ENCODE measurements around the gene DTNBP1. TPM values are rescaled to one million over a fixed set of nuclear protein-coding genes. Genes with fewer than 3 reads are reported as not detected.

The DTNBP1 gene
- total RNA-seq, 2 experiments from 2014 or later = 9.8 to 28.0 TPM

DNA sequence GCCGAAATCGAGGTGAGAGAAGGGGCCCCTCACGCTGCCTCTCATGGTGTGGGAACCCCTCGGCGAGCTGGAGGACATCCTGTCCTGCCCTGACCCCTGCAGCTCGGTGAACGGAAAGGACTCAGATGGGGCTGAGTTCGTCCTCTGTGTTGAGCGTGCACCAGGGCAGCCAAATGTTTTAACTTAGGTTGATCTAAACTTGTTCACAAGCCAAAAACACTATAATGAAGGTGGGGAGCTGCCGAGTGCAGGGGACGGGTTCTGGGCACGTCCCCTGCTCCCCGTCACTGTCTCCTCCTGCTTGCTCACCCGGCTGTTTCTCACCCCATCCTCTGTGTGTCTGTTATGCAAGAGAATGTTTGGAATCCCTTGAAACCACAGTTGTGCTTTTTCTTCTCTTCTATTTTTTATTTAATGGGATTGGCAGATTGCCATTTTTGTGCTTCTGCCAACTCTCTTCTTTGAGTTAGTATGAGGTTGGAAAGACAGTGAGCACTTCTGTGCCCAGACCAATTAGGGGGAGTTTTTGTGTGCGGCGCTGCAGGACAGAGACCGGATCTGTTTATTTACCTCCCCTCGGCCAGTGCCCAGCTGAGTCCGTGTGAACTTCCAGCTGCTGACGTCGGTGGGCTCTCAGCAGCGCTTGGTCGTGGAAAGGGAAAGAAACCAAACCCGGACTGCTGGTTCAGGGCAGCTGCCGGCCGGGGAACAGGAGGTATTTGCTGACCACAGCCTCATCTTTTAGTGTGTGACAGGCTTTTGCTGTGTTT lies 158.1 kb downstream of the DTNBP1 start:
- Histone ChIP-seq H3K4me1 (ENCODE audit: insufficient read depth, low read length, poor library complexity, severe bottlenecking) (no peaks in the 10 kb centered on the region), H2AFZ (ENCODE audit: low read length) (no peak overlapping the region), H3K9me3 (ENCODE audit: low read length) (no peaks in the 10 kb centered on the region), H3K36me3 (ENCODE audit: insufficient read depth, low read length) (peaks cover 13% of the 10 kb centered on the region; the same call in 1 of the 2 replicates), H3K9me2 (ENCODE audit: insufficient read depth, low read length) (no peaks in the 10 kb centered on the region), H4K20me1 (ENCODE audit: insufficient read depth, low read length) (no peaks in the 10 kb centered on the region), H3K27ac (ENCODE audit: low read depth, low read length, poor library complexity, severe bottlenecking) (no peak overlapping the region), H3K4me3 (ENCODE audit: low read depth, low read length, poor library complexity, severe bottlenecking) (no peak overlapping the region), H3K4me2 (ENCODE audit: low read length) (no peak overlapping the region), H3K79me2 (ENCODE audit: insufficient read depth, low read depth, low read length) (no peaks in the 10 kb centered on the region)
- BruUV-seq (replicated peaks) = no TSS peak
- intact Hi-C loops (cut with micrococcal nuclease; ENCODE audit: unreplicated experiment) = no loop called here
- CTCF ChIA-PET (ENCODE audit: unreplicated experiment) = no interaction called here
- TF ChIP-seq, protein P1, sequence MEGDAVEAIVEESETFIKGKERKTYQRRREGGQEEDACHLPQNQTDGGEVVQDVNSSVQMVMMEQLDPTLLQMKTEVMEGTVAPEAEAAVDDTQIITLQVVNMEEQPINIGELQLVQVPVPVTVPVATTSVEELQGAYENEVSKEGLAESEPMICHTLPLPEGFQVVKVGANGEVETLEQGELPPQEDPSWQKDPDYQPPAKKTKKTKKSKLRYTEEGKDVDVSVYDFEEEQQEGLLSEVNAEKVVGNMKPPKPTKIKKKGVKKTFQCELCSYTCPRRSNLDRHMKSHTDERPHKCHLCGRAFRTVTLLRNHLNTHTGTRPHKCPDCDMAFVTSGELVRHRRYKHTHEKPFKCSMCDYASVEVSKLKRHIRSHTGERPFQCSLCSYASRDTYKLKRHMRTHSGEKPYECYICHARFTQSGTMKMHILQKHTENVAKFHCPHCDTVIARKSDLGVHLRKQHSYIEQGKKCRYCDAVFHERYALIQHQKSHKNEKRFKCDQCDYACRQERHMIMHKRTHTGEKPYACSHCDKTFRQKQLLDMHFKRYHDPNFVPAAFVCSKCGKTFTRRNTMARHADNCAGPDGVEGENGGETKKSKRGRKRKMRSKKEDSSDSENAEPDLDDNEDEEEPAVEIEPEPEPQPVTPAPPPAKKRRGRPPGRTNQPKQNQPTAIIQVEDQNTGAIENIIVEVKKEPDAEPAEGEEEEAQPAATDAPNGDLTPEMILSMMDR (conservative IDR thresholded peaks at IDR 0.05; ENCODE audit: low read length) = no peak
- TF ChIP-seq EZH2phosphoT487 (IDR thresholded peaks at IDR 0.05; ENCODE audit: borderline replicate concordance, low read depth, low read length) = no peak
- POLR2A ChIA-PET = interaction anchor here (0.9 kb wide), 1 partner anchor 19 kb away, joined by 3 read pairs; no protein-coding TSS in a partner anchor
- DNase-seq (ENCODE audit: low spot score) = no peak

DNA sequence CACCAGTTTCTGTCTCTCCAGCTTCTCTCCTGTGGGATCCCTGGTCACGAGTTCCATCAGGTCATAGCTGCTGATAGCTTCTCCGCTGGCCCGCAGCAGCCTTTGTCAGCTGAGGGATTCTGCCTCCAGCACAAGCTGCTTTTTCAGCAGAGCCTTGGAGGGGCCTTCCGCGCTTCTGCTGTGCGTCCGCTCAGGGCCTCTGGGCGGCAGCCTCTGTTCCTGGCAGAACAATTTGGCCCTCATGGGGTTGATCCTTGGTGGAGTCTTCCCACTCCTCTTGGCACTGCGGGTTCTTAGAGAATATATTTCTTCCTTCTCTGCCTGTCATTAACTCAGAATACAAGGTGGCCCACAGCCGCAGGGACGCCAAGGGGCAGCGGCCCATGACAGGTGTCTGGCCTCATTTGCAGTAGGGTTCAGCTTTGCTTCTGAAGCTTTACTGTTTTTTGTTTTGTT lies 158.8 kb downstream of the DTNBP1 start:
- CTCF ChIA-PET (ENCODE audit: unreplicated experiment) = no interaction called here
- Histone ChIP-seq H3K9me3 (ENCODE audit: low read length) (no peaks in the 10 kb centered on the region), H3K4me3 (ENCODE audit: low read depth, low read length, poor library complexity, severe bottlenecking) (no peak overlapping the region), H3K27ac (ENCODE audit: low read depth, low read length, poor library complexity, severe bottlenecking) (no peak overlapping the region), H3K79me2 (ENCODE audit: insufficient read depth, low read depth, low read length) (no peaks in the 10 kb centered on the region), H3K4me1 (ENCODE audit: insufficient read depth, low read length, poor library complexity, severe bottlenecking) (no peaks in the 10 kb centered on the region), H4K20me1 (ENCODE audit: insufficient read depth, low read length) (no peaks in the 10 kb centered on the region), H3K4me2 (ENCODE audit: low read length) (no peak overlapping the region), H3K9me2 (ENCODE audit: insufficient read depth, low read length) (no peaks in the 10 kb centered on the region), H3K36me3 (ENCODE audit: insufficient read depth, low read length) (peaks cover 10% of the 10 kb centered on the region; the same call in 1 of the 2 replicates), H2AFZ (ENCODE audit: low read length) (no peak overlapping the region)
- intact Hi-C loops (cut with micrococcal nuclease; ENCODE audit: unreplicated experiment) = no loop called here
- TF ChIP-seq, protein P1 (conservative IDR thresholded peaks at IDR 0.05; ENCODE audit: low read length) = no peak
- TF ChIP-seq EZH2phosphoT487 (IDR thresholded peaks at IDR 0.05; ENCODE audit: borderline replicate concordance, low read depth, low read length) = no peak
- no TSS peak for BruUV-seq (replicated peaks)
- DNase-seq (ENCODE audit: low spot score) = no peak
- POLR2A ChIA-PET = no interaction called here

DNA sequence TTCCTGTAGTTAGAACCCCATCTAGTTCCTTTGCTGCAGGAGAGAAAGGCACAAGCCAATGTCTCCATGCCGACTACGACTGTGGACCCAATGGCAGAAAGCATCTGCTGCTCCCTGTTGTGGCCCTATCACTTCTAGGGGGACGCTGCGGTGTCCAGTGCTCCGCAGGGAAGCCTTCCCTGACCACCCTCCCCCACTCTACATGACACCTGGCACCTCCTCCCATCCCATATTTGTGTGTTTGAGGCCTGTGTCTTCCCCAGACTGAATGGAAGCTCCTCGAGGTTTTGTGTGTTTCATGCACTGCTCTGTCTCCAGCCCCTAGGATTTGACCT lies 159.5 kb downstream of the DTNBP1 start:
- no peaks in the 10 kb centered on the region for H3K79me2 ChIP-seq (ENCODE audit: insufficient read depth, low read depth, low read length)
- H3K9me2 ChIP-seq (ENCODE audit: insufficient read depth, low read length) = no peaks in the 10 kb centered on the region
- intact Hi-C loops (cut with micrococcal nuclease; ENCODE audit: unreplicated experiment) = no loop called here
- H3K9me3 ChIP-seq (ENCODE audit: low read length) = no peaks in the 10 kb centered on the region
- TF ChIP-seq, protein P1 (conservative IDR thresholded peaks at IDR 0.05; ENCODE audit: low read length) = no peak
- TF ChIP-seq EZH2phosphoT487 (IDR thresholded peaks at IDR 0.05; ENCODE audit: borderline replicate concordance, low read depth, low read length) = no peak
- no peak for DNase-seq (ENCODE audit: low spot score)
- H3K36me3 ChIP-seq (ENCODE audit: insufficient read depth, low read length) = peaks cover 7% of the 10 kb centered on the region; the same call in 1 of the 2 replicates
- no peak overlapping the region for H3K4me3 ChIP-seq (ENCODE audit: low read depth, low read length, poor library complexity, severe bottlenecking)
- H3K27ac ChIP-seq (ENCODE audit: low read depth, low read length, poor library complexity, severe bottlenecking) = no peak overlapping the region
- no TSS peak for BruUV-seq (replicated peaks)
- no peaks in the 10 kb centered on the region for H3K4me1 ChIP-seq (ENCODE audit: insufficient read depth, low read length, poor library complexity, severe bottlenecking)
- no peak overlapping the region for H2AFZ ChIP-seq (ENCODE audit: low read length)
- ChIA-PET CTCF (ENCODE audit: unreplicated experiment) (no interaction called here), POLR2A (no interaction called here)
- no peak overlapping the region for H3K4me2 ChIP-seq (ENCODE audit: low read length)
- no peaks in the 10 kb centered on the region for H4K20me1 ChIP-seq (ENCODE audit: insufficient read depth, low read length)

Data from OCI-LY7 (cell line).